CD4-positive, alpha-beta T cell treated with Interleukin-6 for 4 hours (primary cell): ENCODE measurements around the gene SCG5.

ENCODE experiments used
- DNase-seq: peaks from one replicate; pipeline ENCODE4 v3.0.0-alpha.2; 2020; ENCODE audit warnings: mixed read lengths

SCG5 gene

DNA sequence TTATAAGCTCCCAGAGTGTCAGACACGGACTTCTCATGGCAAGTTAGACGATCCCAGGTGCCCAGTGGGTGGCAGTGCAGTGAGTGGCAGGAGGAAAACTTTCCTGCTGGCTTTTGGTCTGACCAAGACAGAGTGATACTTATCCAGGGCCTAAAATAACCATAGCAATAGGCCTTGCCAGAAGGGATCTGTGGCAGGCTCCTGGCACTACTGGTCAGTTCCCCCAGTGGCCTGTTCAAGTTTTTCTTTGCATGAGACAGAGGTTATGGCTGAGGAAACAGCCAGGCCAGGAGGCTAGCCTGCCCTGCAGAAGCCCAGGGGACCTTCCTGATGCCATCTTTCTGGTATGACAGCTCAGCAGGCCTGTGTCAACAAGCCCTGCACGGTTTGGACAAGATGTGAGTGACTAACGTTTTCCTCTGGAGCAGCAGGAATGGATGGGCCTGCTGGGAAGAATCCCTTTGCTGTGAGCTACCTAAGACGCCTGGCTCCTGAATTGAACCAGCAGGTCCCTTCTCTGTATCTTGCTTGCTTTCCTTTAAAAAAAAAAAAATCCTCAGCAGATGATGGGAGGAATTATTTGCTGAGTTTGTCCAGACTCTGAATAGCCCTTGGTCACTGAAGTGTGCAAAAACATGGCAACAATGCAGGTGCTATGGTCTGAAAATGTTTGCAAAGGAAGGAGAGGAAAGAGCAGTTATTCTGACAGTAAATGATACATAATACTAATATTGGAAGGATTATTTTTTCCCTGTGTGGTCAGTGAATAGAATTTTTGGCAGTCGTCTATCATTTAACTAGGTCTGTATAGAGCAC, 18.0 kb downstream of the SCG5 start:
- DNase-seq, result no peak

DNA sequence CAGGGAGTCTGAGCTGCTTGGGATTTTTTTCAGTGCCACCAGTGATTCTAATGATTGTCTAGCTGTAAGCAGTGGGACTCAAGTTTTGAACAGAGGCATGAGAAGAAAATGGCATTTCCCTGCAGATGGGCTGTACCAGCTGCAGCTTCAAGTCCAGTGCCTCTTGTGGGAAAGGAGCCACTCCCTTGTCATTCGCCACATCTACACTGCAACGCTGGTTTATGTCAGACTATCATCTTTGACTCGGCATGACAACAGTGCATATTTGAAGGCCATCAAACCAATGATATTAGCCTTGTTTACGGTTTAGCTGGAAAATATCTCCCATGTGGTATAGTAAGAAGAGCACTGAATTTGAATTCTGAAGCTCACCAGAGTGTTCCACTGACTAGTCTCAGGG, 22.2 kb downstream of the SCG5 start:
- no peak for DNase-seq

DNA sequence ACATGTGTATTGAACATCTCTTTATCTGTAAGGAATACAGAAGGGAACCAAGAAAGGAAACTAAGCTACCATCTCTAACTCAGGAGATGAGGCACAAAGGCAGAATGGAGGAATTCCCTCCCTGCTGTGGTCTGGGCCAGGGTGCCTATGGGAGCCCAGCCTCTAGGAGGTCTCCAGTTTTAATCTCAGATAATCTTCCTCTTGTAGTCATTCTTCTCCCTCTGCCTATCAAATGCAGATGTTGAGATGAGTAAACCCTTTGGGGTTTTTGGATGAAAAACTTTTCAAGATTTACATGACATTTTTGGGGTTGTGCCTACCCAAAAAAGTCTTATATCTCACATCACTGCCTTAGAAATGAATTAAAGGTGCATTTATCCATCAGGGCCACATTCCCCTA, 23.3 kb downstream of the SCG5 start:
- DNase-seq, result no peak

DNA sequence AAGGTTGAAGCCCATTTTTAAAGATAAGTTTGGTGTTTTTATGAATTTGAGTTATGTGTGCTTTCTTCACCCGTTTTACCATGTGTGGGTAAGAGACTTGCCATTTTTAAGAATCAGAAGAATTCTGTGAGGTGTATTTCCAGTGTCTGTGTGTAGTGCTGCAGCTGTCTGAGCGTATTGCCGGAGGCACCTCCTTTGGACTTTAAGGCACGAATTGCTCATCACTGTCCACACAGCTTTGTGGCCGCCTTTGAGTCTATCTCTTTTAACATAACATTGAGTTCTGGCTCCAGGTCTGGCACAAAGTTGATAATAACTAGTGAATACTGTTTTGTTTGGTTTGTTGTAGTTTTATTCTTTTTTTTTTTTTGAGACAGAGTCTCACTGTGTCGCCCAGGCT, 25.8 kb downstream of the SCG5 start:
- no peak for DNase-seq

DNA sequence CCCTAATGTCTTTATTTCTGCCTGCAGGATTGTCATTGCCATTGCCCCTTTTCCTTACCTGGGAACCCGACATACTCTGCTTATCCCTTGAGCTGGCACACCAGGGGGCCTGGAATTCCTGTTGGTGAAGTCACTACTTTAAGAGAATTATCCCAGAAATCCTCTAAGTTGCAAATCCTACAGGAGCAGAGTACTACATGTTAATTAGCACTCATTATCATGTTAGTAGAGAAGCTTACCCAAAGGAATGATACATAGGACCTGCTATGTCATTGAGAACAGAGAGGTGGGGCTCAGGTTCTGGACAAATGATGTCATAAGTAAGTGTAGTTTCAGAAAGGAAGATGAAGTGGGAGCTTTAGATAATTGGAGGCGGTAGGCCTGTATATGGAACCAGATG, 27.4 kb downstream of the SCG5 start:
- no peak for DNase-seq

DNA sequence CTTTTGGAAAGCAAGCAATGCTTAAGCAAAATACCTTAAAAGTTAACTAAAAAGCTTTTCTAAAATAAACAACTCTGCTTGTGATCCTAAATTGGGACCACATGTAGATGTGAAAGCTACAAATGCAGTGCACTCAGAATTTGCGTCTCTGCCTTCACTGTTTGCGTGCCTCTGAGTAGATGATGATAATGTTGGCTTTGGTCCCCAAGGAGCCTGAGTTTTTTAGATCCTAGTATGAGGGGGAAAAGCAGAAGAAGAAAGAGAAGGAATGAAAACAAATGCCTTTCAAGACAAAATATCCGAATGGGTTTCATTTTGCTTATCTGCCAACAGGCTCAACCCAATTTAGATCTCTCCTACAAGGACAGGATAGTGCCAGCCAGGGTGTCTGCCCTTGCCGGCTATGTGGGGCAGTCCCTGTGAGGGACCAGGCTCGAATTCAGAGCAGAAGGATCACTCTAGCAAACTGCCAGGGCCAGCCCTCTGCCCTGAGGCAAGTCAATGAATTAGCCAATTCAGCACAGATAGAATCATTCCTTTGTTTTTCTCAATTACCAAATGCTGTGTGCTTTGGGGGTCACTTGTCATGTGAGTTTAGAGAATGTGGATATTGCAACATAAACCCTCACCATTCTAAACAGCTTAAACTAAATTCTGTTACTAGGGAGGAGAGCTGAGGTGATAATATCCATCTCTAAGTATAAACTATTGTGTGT, 28.5 kb downstream of the SCG5 start:
- no peak for DNase-seq

DNA sequence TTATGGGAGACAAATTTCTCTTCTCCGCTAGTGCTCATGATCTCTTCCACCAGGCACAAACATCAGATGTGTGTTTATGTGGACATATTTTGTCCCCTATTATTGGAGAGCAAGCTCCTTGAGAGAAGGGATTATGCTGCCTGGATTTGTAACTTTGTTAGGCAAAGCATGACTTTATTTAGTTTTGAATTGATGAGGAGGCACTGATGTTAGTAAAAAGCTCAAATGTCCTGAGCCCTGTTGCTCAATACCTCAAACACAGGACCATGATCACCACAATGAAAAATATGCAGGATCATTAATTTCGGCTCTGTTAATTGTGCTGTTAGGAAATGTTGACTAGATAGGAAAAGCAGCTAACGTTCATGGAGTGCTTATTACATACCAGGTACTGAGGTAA, 29.1 kb downstream of the SCG5 start:
- DNase-seq, result no peak

DNA sequence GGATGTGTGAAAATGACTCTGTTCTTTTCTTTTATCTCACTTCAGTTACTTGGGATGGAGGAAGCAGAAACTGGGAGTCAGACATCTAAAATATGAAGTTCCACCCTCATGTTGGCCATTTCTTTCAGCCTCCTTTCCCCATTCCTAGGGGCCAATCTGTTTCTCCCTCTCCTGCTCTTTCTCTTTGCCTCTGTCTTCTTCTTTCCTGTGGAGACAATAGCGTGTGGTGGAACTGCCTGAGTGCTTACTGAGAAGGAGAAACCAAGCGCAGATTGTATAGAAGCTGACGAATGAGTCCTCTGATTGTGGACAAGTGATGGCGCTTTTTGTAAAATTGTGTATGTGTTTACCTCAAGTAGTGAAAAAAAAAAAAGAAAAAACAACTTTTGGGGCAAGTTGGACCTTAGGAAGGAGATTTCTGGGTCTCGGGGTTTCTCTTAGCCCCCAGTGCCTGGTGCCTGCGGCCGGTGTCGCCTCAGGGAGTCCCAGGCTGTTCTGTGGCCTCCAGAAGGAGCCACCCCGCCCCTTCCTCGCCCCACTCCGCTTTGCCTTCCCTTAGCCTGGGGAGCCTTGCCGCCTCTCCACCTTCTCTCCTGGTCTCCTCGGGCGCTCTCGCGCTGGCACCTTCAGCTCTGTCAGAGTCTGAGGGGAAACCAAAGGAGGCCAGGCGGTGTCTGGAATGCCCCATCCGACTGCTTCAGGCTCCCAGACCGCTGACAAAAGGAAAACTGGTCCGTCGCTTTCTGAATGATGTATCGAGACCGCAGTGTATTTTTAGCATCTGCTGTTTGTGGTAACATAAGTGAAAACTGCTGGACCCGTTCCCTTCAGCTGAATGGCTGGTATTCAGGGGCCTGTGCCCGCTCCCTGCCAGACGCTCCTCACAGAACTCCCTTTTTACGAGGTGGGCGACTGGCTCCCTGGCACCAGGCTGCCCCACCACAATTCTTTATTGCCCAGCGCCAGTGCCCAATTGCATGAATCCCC, 30.1 kb downstream of the SCG5 start:
- DNase-seq, result no peak

DNA sequence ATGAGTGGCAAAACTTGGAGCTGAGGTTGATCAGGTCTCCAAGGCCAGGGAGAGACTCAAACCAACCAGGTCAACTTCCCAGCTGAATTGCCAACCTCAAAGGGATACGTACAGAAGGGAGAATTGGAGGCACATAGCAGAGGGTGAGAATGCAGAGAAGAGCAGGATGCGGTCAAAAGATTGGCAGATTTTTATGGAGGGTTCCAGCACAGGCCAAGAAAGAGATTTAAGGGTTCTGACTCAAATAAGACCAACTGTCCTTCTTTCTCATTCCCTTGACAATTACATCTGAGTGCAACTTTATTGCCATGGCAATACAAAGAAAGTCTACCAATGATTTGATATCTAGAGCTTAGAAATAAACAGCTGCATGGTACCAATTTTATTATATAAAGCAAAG, 33.2 kb downstream of the SCG5 start:
- no peak for DNase-seq

DNA sequence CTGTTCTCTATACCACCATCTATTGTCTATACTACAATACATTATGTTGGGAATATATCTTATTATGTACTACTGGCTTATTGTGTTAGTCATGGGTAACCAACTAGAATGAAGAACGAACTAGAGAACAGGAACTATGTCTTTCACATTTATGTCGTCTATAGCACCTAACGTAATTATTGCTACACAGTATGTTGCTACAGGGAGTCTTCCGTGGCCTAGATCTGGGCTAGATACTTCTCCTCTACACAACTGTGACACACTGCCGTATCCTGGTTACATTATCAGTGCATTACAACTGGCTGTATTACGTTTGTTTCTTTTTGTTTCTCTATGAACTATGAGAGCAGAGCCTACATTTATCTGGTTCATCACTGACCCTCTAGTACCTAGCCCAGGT, 34.0 kb downstream of the SCG5 start:
- no peak for DNase-seq

DNA sequence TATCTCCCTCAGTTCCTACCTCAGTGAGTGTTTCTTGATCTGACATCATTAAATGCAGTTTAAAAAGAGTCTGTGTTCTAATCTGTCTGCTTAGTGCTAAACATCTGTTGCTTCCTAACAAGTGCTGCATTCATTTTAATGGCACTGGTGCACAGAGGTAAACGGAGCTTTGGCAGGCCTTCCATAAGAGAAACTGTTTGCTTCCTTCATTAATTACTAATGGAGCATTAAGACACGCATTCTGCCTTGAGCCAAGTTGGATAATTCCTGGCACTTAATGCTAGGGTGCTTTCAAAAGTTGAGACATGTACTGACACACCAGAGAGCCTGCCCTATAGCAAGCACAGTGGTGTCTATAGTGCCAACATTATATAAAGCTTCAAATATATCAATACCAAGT, 34.7 kb downstream of the SCG5 start:
- DNase-seq, result no peak

DNA sequence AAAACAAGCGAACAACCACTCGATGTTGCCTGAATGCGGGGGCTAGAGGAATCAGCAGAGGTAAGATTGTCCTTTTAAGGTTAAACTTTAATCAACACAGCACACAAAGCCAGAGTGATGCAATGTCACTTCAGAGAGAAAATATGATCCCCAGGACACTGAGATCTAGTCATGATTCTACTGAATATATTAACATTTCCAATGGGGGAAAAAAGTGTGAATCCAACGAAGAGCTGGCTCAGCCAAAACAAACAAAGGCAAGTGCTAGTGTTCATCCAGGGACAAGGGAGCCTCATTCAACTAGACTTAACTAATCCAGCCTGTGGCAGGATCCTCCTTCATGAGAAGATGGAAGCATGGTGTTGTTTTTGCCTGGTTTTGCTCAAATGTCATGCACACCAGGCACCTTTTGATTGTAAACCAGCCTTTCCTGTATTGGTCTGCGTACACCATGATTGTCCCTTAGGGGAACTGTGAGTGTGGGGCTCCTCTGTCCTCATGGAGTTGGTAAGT, 35.8 kb downstream of the SCG5 start:
- DNase-seq, result no peak

DNA sequence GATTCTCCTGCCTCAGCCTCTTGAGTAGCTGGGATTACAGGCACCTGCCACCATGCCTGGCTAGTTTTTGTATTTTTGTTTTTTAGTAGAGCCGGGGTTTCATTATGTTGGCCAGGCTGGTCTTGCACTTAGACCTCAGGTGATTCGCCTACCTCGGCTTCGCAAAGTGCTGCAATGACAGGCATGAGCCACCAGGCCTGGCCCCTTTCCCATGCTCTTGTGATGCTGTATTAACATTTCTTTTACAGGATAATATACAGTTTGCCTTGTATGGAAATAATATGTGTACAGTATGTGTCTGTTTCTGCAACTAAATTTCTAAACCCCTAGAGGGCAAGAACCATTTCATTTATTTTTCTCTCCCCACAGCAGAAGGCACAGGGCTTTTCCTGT, 37.8 kb downstream of the SCG5 start:
- DNase-seq, result no peak

DNA sequence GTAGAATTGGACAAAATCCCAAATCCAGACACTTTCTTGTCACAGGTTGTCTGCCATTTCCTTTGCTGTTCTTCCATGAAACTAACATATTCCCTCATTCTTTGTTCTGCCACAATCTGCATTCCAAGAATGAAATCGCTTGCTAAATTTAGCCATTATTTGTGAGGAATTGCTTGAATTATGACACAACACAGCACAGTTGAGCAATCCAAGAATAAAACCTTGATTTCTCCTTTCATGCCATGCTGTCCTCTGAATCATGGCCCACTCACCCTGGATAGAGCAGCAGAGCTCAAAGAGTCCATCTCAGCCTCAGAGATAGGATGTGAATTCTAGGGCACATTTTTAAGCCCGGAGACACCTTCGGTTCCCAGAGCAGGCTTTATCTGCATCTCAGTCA, 41.1 kb downstream of the SCG5 start:
- no peak for DNase-seq

DNA sequence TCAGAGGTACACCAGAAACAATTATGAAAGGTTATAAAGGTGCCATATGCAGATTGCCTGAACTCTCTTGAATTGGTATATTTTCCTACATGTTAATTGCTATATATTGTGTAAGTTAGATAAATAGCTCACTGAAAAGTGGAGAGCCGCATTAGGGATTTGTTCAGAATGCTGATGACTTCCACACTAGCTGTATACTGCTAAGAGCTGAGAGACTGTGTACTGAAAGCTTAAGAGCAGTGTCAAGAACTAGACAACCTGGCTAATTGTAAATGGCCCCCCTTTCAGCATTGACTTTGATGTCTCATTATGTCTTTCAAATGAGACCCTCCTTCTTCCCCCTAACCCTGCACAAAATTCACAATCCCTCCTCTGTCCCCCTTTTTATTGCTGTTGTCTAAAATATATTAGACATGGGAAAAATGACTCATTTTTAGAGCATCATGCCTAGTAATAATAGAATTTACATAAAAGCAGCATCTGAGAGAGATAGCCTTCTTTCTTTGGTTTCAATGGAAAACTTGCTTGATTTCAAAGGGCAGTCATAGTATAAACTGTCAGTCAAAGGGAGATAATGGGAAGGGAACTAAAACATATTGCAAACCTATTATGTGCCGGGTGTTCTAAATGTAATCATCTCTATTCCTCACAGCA, 41.6 kb downstream of the SCG5 start:
- no peak for DNase-seq

DNA sequence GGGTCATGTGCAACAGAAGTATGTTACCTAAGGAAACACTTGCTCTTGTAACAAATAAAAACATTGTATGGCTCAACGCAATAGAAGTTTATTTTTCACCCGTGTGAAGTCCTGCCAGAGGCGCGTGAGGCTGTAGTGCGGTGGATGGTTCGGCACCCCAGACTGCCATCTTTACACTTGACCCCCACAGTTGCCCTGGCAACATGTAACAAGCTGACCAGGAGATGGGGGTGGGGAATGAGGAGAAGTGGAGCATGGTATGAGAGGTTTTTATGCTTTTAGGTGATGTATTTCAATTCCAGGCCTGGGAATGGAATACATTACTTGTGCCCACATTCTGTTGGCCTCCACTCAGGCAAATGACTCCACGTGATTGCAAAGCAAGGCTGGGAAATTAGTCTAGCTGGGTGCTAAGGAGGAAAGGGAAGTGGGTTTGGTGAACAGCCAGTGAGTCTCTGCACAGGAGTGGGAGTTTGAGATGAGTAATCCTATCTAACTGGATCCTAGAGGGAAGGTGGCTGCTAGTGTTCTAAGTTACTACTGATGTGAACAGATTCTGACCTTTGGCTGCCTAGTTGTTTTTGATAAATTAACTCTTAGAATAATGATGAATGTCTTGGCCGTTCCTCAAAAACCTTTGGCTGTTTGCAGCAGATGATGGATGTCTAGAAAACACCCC, 42.5 kb downstream of the SCG5 start:
- no peak for DNase-seq

DNA sequence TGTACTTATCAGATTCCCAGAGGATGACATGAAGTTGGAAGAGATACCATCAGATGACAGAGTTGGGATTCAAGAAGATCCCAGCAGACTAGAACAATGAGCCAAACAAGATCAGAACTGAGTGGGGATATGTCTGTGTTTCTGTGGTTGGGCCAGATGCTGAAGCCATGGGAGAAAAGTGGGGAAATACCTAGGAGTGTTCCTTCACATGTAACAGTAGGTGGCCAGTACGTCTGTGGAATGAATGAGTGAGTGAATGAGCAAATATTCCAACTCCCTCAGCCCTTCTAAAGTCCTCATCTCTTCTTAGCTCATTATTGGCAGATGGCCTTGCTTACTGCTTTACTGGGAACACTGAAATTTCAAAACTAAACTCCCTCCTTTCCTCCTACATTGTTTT, 44.1 kb downstream of the SCG5 start:
- no peak for DNase-seq

DNA sequence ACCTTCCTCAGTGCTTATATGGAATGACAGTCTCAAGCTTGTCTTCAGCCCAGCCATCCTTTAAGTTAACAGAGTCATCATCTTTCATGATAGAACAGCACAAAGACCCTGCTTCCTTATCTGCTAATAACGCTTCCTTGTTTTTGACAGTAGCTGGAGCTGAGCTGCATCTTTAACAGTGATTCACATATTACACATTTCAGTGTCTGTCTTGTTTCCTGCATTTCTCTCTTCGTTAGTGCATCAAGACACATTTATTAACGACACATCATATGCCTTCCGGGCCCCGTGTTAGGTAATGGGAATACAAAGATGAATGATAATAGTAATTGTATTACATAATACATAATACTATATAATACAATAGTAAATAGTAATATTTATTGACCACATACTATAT, 46.0 kb downstream of the SCG5 start:
- DNase-seq, result no peak

DNA sequence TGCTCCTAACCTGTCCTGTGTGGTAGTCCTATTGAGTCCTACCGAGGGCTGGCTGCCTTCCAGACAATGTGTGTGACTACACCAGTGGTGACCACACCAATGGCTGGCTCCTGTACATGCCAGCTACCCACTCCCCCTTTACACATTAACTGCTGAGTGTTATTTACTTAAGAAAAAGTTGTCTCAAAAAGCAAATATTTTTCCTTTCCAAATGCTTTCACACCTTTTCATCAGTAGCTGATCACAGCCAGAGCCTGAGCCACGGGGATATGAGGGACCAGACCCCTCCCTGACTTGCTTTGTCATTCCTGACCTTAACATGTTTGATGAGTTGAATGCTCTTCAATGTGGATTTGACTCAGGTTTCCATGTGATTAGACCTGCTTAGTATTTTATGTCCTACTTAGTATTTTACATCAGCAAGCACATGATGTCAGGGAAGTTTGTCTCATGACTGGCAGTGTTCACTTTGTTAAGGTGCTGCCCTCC, 46.7 kb downstream of the SCG5 start:
- no peak for DNase-seq

DNA sequence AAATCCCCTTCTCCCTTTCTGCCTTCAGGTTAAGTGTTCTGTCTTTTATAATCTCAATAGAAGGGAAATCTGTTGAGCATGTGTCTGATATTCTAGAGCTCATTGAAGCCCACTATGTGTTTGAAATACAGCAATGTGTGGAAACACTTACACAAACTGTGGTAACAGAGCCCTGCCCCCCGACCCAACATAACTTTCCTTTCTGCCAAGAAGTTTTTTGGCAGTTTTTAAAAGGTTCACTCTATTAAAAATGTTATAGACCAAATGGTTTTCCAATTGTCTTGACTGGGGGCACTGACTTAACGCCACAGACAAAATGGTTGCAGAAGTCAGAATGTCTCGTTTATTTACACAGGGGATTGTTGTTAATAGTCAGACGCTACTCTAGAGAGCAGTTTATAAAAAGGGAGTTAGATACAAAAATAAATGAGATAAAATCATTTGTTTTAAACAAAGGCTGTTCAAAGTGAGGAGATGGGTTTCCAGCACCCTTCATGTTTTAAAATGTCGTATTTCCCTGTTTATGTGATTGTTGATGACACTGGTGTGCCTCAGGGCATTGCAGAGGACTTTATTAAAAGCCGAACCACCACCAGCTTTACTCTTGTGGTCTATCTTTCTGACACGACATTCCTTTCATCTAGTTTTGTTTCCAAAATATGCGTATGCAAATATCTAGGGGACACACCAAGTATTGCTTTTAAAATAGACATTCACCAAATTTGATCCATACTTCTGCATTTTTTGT, 49.6 kb downstream of the SCG5 start:
- no peak for DNase-seq

DNA sequence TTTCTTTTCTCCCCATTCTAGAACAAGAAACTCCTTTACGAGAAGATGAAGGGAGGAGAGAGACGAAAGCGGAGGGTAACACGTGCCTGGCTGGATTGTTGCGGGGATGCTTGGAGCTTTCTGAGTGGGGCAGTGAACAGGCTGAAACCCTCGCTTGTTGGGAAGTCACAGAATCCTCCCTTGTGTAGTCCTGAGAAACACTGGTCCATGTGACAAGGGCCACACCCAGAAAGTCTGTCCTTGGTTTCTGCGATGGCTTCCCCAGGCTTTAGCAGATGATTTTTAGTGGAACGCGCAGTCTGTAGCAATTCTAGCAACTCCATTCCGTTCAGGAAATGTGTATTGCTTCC, 50.2 kb downstream of the SCG5 start:
- DNase-seq, result no peak
